ENCODE results near the gene PARD3. TPM values are rescaled to one million over a fixed set of nuclear protein-coding genes. Genes with fewer than 3 reads are reported as not detected.
"Not testable (repeated sequence)": the region's sequence is repeated elsewhere in the genome, so short reads cannot be mapped to it uniquely, and the experiment has no call there.

The PARD3 gene
- total RNA-seq, 1 experiment from 2014 or later, result 46.3 TPM

- BruUV-seq (replicated peaks); H2AFZ ChIP-seq (ENCODE audit: low read depth, low read length, poor library complexity, severe bottlenecking); ATAC-seq; DNase-seq (ENCODE audit: low read depth, low spot score); H3K27ac ChIP-seq (ENCODE audit: low read depth, low read length); H3K9ac ChIP-seq (ENCODE audit: low read length); H3K9me2 ChIP-seq (ENCODE audit: insufficient read depth); H3K4me2 ChIP-seq (ENCODE audit: low read length); H3K36me3 ChIP-seq (ENCODE audit: control insufficient read depth in 1 of 2, insufficient read depth in 2 of 2, low read length in 2 of 2); H3K9me3 ChIP-seq (ENCODE audit: control insufficient read depth in 1 of 2, insufficient read depth in 1 of 2, low read depth in 1 of 2, low read length in 2 of 2); CTCF ChIA-PET; H3K4me3 ChIP-seq (replicated peaks in 1 of 2; ENCODE audit: low read depth in 1 of 2, low read length in 2 of 2); H3K27me3 ChIP-seq (ENCODE audit: insufficient read depth, low read length); POLR2A ChIA-PET; intact Hi-C loops (cut with micrococcal nuclease); H4K20me1 ChIP-seq (ENCODE audit: insufficient read depth); RAD21 ChIA-PET (ENCODE audit: low non-redundant PET in 1 of 2, low total read pairs in 2 of 2, uncharacterized antibody in 2 of 2, unreplicated experiment in 2 of 2): not testable (repeated sequence)
- Histone ChIP-seq H3K4me1 (ENCODE audit: control insufficient read depth in 1 of 2, insufficient read depth in 2 of 2, low read length in 2 of 2) (peaks cover 26 to 28% of the 10 kb centered on the region in 2 experiments), H3K79me2 (ENCODE audit: insufficient read depth, low read length) (peaks cover 73% of the 10 kb centered on the region)
These were observed 108.1 kb downstream of the PARD3 start for GRCh38 chr10:34706992-34707391.

- Histone ChIP-seq H3K27me3 (ENCODE audit: insufficient read depth, low read length) (no peaks in the 10 kb centered on the region), H3K4me1 (ENCODE audit: control insufficient read depth in 1 of 2, insufficient read depth in 2 of 2, low read length in 2 of 2) (peaks cover 21 to 32% of the 10 kb centered on the region in 2 experiments), H3K9ac (ENCODE audit: low read length) (no peak overlapping the region), H4K20me1 (ENCODE audit: insufficient read depth) (no peaks in the 10 kb centered on the region), H3K4me3 (replicated peaks in 1 of 2; ENCODE audit: low read depth in 1 of 2, low read length in 2 of 2) (no peak overlapping the region), H3K79me2 (ENCODE audit: insufficient read depth, low read length) (peaks cover 66% of the 10 kb centered on the region), H2AFZ (ENCODE audit: low read depth, low read length, poor library complexity, severe bottlenecking) (no peak overlapping the region), H3K9me3 (ENCODE audit: control insufficient read depth in 1 of 2, insufficient read depth in 1 of 2, low read depth in 1 of 2, low read length in 2 of 2) (no peaks in the 10 kb centered on the region), H3K4me2 (ENCODE audit: low read length) (no peak overlapping the region), H3K27ac (ENCODE audit: low read depth, low read length) (no peak overlapping the region), H3K9me2 (ENCODE audit: insufficient read depth) (no peaks in the 10 kb centered on the region), H3K36me3 (ENCODE audit: control insufficient read depth in 1 of 2, insufficient read depth in 2 of 2, low read length in 2 of 2) (no peaks in the 10 kb centered on the region)
- ChIA-PET RAD21 (ENCODE audit: low non-redundant PET in 1 of 2, low total read pairs in 2 of 2, uncharacterized antibody in 2 of 2, unreplicated experiment in 2 of 2) (no interaction called here), CTCF (no interaction called here), POLR2A (no interaction called here)
- no TSS peak for BruUV-seq (replicated peaks)
- DNase-seq (ENCODE audit: low read depth, low spot score) (no peak), ATAC-seq (no peak)
- intact Hi-C loops (cut with micrococcal nuclease), result no loop called here
- TF ChIP-seq ATF3 (IDR thresholded peaks at IDR 0.05) (no peak), ZNF274 (IDR thresholded peaks at IDR 0.05; ENCODE audit: low read depth, low read length) (no peak), SP1 (IDR thresholded peaks at IDR 0.05; ENCODE audit: low read depth) (no peak)
- TF ChIP-seq, protein P1, sequence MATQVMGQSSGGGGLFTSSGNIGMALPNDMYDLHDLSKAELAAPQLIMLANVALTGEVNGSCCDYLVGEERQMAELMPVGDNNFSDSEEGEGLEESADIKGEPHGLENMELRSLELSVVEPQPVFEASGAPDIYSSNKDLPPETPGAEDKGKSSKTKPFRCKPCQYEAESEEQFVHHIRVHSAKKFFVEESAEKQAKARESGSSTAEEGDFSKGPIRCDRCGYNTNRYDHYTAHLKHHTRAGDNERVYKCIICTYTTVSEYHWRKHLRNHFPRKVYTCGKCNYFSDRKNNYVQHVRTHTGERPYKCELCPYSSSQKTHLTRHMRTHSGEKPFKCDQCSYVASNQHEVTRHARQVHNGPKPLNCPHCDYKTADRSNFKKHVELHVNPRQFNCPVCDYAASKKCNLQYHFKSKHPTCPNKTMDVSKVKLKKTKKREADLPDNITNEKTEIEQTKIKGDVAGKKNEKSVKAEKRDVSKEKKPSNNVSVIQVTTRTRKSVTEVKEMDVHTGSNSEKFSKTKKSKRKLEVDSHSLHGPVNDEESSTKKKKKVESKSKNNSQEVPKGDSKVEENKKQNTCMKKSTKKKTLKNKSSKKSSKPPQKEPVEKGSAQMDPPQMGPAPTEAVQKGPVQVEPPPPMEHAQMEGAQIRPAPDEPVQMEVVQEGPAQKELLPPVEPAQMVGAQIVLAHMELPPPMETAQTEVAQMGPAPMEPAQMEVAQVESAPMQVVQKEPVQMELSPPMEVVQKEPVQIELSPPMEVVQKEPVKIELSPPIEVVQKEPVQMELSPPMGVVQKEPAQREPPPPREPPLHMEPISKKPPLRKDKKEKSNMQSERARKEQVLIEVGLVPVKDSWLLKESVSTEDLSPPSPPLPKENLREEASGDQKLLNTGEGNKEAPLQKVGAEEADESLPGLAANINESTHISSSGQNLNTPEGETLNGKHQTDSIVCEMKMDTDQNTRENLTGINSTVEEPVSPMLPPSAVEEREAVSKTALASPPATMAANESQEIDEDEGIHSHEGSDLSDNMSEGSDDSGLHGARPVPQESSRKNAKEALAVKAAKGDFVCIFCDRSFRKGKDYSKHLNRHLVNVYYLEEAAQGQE (IDR thresholded peaks at IDR 0.05; ENCODE audit: low read depth), result no peak
These were observed 108.9 kb downstream of the PARD3 start for GRCh38 chr10:34706147-34706546.

Data from HCT116 (cell line).